Neuronal stem cell (in vitro differentiated cells): ENCODE measurements around the gene UQCR11.

ENCODE experiments used
- DNase-seq: peaks from one replicate; pipeline ENCODE4 v3.0.0-alpha.2; 2013; ENCODE audit warnings: low spot score
- H2AFZ ChIP-seq: one replicate; pipeline ENCODE4 v1.6.1; 2013; ENCODE audit warnings: mild to moderate bottlenecking, low read length, inconsistent platforms
- H2AK5ac ChIP-seq: 2 replicates; pipeline ENCODE4 v1.6.1; 2013; ENCODE audit warnings: low read depth, mild to moderate bottlenecking, inconsistent platforms, low read length, moderate library complexity, mixed read lengths
- H2BK120ac ChIP-seq: 2 replicates; pipeline ENCODE4 v1.6.1; 2013; ENCODE audit warnings: low read depth, mild to moderate bottlenecking, inconsistent platforms, low read length, moderate library complexity, mixed read lengths
- H2BK12ac ChIP-seq: one replicate; pipeline ENCODE4 v1.6.1; 2013; ENCODE audit warnings: low read length, inconsistent platforms
- H2BK15ac ChIP-seq: 2 replicates; pipeline ENCODE4 v1.6.1; 2013; ENCODE audit warnings: mild to moderate bottlenecking, low read length, inconsistent platforms, mixed read lengths
- H2BK5ac ChIP-seq: one replicate; pipeline ENCODE4 v1.6.1; 2013; ENCODE audit warnings: inconsistent platforms, mild to moderate bottlenecking, low read length, moderate library complexity
- H3K14ac ChIP-seq: one replicate; pipeline ENCODE4 v1.6.1; 2013; ENCODE audit warnings: low read length, inconsistent platforms
- H3K18ac ChIP-seq: 2 replicates; pipeline ENCODE4 v1.6.1; 2013; ENCODE audit warnings: low read length, inconsistent platforms
- H3K23ac ChIP-seq: 2 replicates; pipeline ENCODE4 v1.6.1; 2013; ENCODE audit warnings: low read depth, mild to moderate bottlenecking, mixed read lengths, low read length, inconsistent platforms; ENCODE audit not compliant: poor library complexity
- H3K27ac ChIP-seq: replicated peaks from 3 replicates; pipeline ENCODE4 v1.5.1; 2013; ENCODE audit warnings: low read length, inconsistent platforms
- H3K27me3 ChIP-seq, 3 experiments: 2 replicates each; pipeline ENCODE4 v1.6.1; 2013; ENCODE audit warnings: low read length in 3 of 3, mild to moderate bottlenecking in 2 of 3, inconsistent platforms in 1 of 3, low read depth in 1 of 3, mixed read lengths in 1 of 3, moderate library complexity in 1 of 3; ENCODE audit not compliant: control insufficient read depth in 3 of 3, insufficient read depth in 3 of 3
- H3K36me3 ChIP-seq, 2 donors: replicated peaks in 1 of 2; 2 replicates each; pipeline ENCODE4 v1.6.1; 2013; ENCODE audit warnings: low read length in 2 of 2; ENCODE audit not compliant: control insufficient read depth in 2 of 2, insufficient read depth in 2 of 2
- H3K4ac ChIP-seq: 2 replicates; pipeline ENCODE4 v1.6.1; 2013; ENCODE audit warnings: inconsistent platforms, mild to moderate bottlenecking, low read length, moderate library complexity
- H3K4me1 ChIP-seq, 2 donors: 1 replicate in 1 of 2; 2 replicates in 1 of 2; pipeline ENCODE4 v1.6.1; 2013; ENCODE audit warnings: low read length in 2 of 2, low read depth in 1 of 2; ENCODE audit not compliant: control insufficient read depth in 2 of 2, insufficient read depth in 1 of 2
- H3K4me2 ChIP-seq: one replicate; pipeline ENCODE4 v1.6.1; 2013; ENCODE audit warnings: mild to moderate bottlenecking, low read length, inconsistent platforms; ENCODE audit not compliant: insufficient read depth, poor library complexity, severe bottlenecking
- H3K4me3 ChIP-seq, 2 donors: 2 replicates each; pipeline ENCODE4 v1.5.1; 2013; ENCODE audit warnings: low read length in 2 of 2, mild to moderate bottlenecking in 2 of 2, inconsistent platforms in 1 of 2, moderate library complexity in 1 of 2
- H3K79me1 ChIP-seq: one replicate; pipeline ENCODE4 v1.6.1; 2013; ENCODE audit warnings: low read depth, mild to moderate bottlenecking, inconsistent platforms, low read length, moderate library complexity
- H3K9ac ChIP-seq: one replicate; pipeline ENCODE4 v1.6.1; 2013; ENCODE audit warnings: mild to moderate bottlenecking, low read depth, low read length, inconsistent platforms; ENCODE audit not compliant: poor library complexity
- H3K9me3 ChIP-seq, 2 donors: replicated peaks in 1 of 2; 2 replicates each; pipeline versions ENCODE3 to v1.6.1; 2013; ENCODE audit warnings: low read length in 2 of 2, mild to moderate bottlenecking in 2 of 2, inconsistent platforms in 1 of 2, low read depth in 1 of 2, mixed read lengths in 1 of 2, moderate library complexity in 1 of 2; ENCODE audit not compliant: control insufficient read depth in 2 of 2, insufficient read depth in 1 of 2
- H4K8ac ChIP-seq: one replicate; pipeline ENCODE4 v1.6.1; 2013; ENCODE audit warnings: low read depth, mild to moderate bottlenecking, inconsistent platforms, low read length, moderate library complexity
- H4K91ac ChIP-seq: one replicate; pipeline ENCODE4 v1.6.1; 2013; ENCODE audit warnings: low read length, low read depth, mild to moderate bottlenecking, inconsistent platforms; ENCODE audit not compliant: poor library complexity
- WGBS, 2 donors: extraction: QIAGEN DNeasy Blood & Tissue Kit; methylation state at CpG; one replicate each; pipeline ENCODE4 v1.1.7; 2013; ENCODE audit warnings: missing lambda C conversion rate in 2 of 2, mixed read lengths in 1 of 2; ENCODE audit not compliant: insufficient read length in 2 of 2, insufficient replicate concordance in 1 of 2; ENCODE audit errors: extremely low coverage in 2 of 2; 5-methylcytosine and 5-hydroxymethylcytosine counted together

Gene UQCR11

GRCh38 chr19:1612114-1613086 is 7.1 kb upstream of the UQCR11 start:
- no CpG with 5 or more reads among the region's 39 CpGs for WGBS, 2 donors
- H3K9ac ChIP-seq, result peak overlapping the region; percentile 77
- no peak for DNase-seq
- H4K91ac ChIP-seq, result no peak overlapping the region
- peaks cover 17% of the 10 kb centered on the region for H3K79me1 ChIP-seq
- H3K27ac ChIP-seq, result no peak overlapping the region
- H3K18ac ChIP-seq, result peak overlapping the region; percentile 4
- no peak overlapping the region for H4K8ac ChIP-seq
- H3K4me1 ChIP-seq, result peaks cover 0 to 3% of the 10 kb centered on the region in 2 donors
- no peaks in the 10 kb centered on the region for H3K27me3 ChIP-seq
- no peak overlapping the region for H2AFZ ChIP-seq
- H2AK5ac ChIP-seq, result no peak overlapping the region
- peaks cover 67 to 83% of the 10 kb centered on the region in 2 donors for H3K36me3 ChIP-seq
- H3K9me3 ChIP-seq, result peaks cover 0 to 3% of the 10 kb centered on the region in 2 donors
- H3K4me2 ChIP-seq, result no peak overlapping the region
- no peak overlapping the region for H3K4ac ChIP-seq
- H3K14ac ChIP-seq, result no peak overlapping the region
- H3K23ac ChIP-seq, result peak overlapping the region; percentile 8
- no peak overlapping the region for H3K4me3 ChIP-seq
- no peak overlapping the region for H2BK15ac ChIP-seq
- H2BK12ac ChIP-seq, result no peak overlapping the region
- H2BK5ac ChIP-seq, result no peak overlapping the region
- H2BK120ac ChIP-seq, result no peak overlapping the region

GRCh38 chr19:1611353-1611752 is 6.1 kb upstream of the UQCR11 start:
- no peak overlapping the region for H2BK15ac ChIP-seq

GRCh38 chr19:1610579-1610978 is 5.3 kb upstream of the UQCR11 start:
- no peaks in the 10 kb centered on the region for H3K27me3 ChIP-seq
- H2AFZ ChIP-seq, result no peak overlapping the region
- no peak overlapping the region for H2BK15ac ChIP-seq
- no peak overlapping the region for H3K4me2 ChIP-seq
- peaks cover 17% of the 10 kb centered on the region for H3K79me1 ChIP-seq
- no peak for DNase-seq
- H2BK12ac ChIP-seq, result no peak overlapping the region
- H3K4me3 ChIP-seq, result no peak overlapping the region
- no peak overlapping the region for H3K27ac ChIP-seq
- no peaks in the 10 kb centered on the region for H3K9me3 ChIP-seq
- no peak overlapping the region for H4K91ac ChIP-seq
- H3K4ac ChIP-seq, result no peak overlapping the region
- H2AK5ac ChIP-seq, result no peak overlapping the region
- H3K14ac ChIP-seq, result no peak overlapping the region
- no peak overlapping the region for H3K9ac ChIP-seq
- H2BK120ac ChIP-seq, result no peak overlapping the region
- no peak overlapping the region for H3K23ac ChIP-seq
- peaks cover 53 to 66% of the 10 kb centered on the region in 2 donors for H3K36me3 ChIP-seq
- no peak overlapping the region for H3K18ac ChIP-seq
- no CpG with 5 or more reads among the region's 11 CpGs for WGBS, 2 donors
- H4K8ac ChIP-seq, result no peak overlapping the region
- H3K4me1 ChIP-seq, result peaks cover 3 to 4% of the 10 kb centered on the region in 2 donors
- no peak overlapping the region for H2BK5ac ChIP-seq

More at GRCh38 chr19:1611353-1611752, 6.1 kb upstream of the UQCR11 start:
- H2BK12ac ChIP-seq, result no peak overlapping the region
- no peak overlapping the region for H2BK120ac ChIP-seq
- no peak overlapping the region for H3K27ac ChIP-seq
- WGBS, 2 donors, result no CpG with 5 or more reads among the region's 15 CpGs
- H3K4ac ChIP-seq, result no peak overlapping the region
- H3K27me3 ChIP-seq, result no peaks in the 10 kb centered on the region
- H3K36me3 ChIP-seq, result peaks cover 58 to 73% of the 10 kb centered on the region in 2 donors
- no peak overlapping the region for H2BK5ac ChIP-seq
- DNase-seq, result no peak
- H3K23ac ChIP-seq, result peak overlapping the region; percentile 65
- no peak overlapping the region for H3K14ac ChIP-seq
- H3K4me2 ChIP-seq, result no peak overlapping the region
- no peak overlapping the region for H4K91ac ChIP-seq
- no peak overlapping the region for H3K4me3 ChIP-seq
- H2AFZ ChIP-seq, result no peak overlapping the region
- peak overlapping the region; percentile 28 for H3K18ac ChIP-seq
- H4K8ac ChIP-seq, result no peak overlapping the region
- peak overlapping the region; percentile 60 for H3K9ac ChIP-seq
- peaks cover 0 to under 1% of the 10 kb centered on the region in 2 donors for H3K4me1 ChIP-seq
- peaks cover 0 to 3% of the 10 kb centered on the region in 2 donors for H3K9me3 ChIP-seq
- H2AK5ac ChIP-seq, result no peak overlapping the region
- peaks cover 17% of the 10 kb centered on the region for H3K79me1 ChIP-seq
